Central memory CD4-positive, alpha-beta T cell (primary cell): Measurements from ENCODE around the gene DCAF4.

Experiments used
- DNase-seq: peaks from one replicate; pipeline ENCODE4 v3.0.0; 2022
- total RNA-seq, 3 experiments: gene quantifications; one replicate each; lab custom pipeline; 2026; lab: John Stamatoyannopoulos, UW

The DCAF4 gene
- 22.7 to 38.2 (median 31.2) reads per million in 3 experiments for total RNA-seq

- DNase-seq: peak; percentile 93
Observed at GRCh38 chr14:72926292-72927028, at the start of gene DCAF4. DCAF4 (plus strand) TSS chr14:72926464; CDS start chr14:72937979, 11,515 bp downstream.

- DNase-seq: no peak
Observed at GRCh38 chr14:72876710-72877063, 49.6 kb upstream of the DCAF4 start.

GRCh38 chr14:72878746-72879145 lies 47.5 kb upstream of the DCAF4 start:
- no peak for DNase-seq

GRCh38 chr14:72879431-72879830 lies 46.8 kb upstream of the DCAF4 start:
- DNase-seq: no peak

GRCh38 chr14:72880164-72880563 lies 46.1 kb upstream of the DCAF4 start:
- no peak for DNase-seq

GRCh38 chr14:72880820-72881219 lies 45.4 kb upstream of the DCAF4 start:
- DNase-seq: no peak

- DNase-seq: no peak
Observed at GRCh38 chr14:72881543-72881942, 44.7 kb upstream of the DCAF4 start.

GRCh38 chr14:72882047-72882446 lies 44.2 kb upstream of the DCAF4 start:
- DNase-seq: no peak

- DNase-seq: no peak
Observed at GRCh38 chr14:72882463-72882862, 43.8 kb upstream of the DCAF4 start.

- no peak for DNase-seq
Observed at GRCh38 chr14:72883109-72883508, 43.2 kb upstream of the DCAF4 start.

- no peak for DNase-seq
Observed at GRCh38 chr14:72883961-72884360, 42.3 kb upstream of the DCAF4 start.

GRCh38 chr14:72884386-72884785 lies 41.9 kb upstream of the DCAF4 start:
- DNase-seq: no peak

- DNase-seq: no peak
Observed at GRCh38 chr14:72887514-72887913, 38.8 kb upstream of the DCAF4 start.

- no peak for DNase-seq
Observed at GRCh38 chr14:72888192-72888591, 38.1 kb upstream of the DCAF4 start.

GRCh38 chr14:72888636-72889201 lies 37.5 kb upstream of the DCAF4 start:
- DNase-seq: no peak

GRCh38 chr14:72889366-72889765 lies 36.9 kb upstream of the DCAF4 start:
- DNase-seq: no peak

GRCh38 chr14:72891666-72892102 lies 34.6 kb upstream of the DCAF4 start:
- DNase-seq: no peak

- DNase-seq: peak; percentile 19
Observed at GRCh38 chr14:72892103-72892878, 34.0 kb upstream of the DCAF4 start.

GRCh38 chr14:72892879-72893635 lies 33.2 kb upstream of the DCAF4 start:
- DNase-seq: peak; percentile 19

GRCh38 chr14:72893636-72894322 lies 32.5 kb upstream of the DCAF4 start, which contains the start of gene DPF3:
DPF3 (minus strand) TSS chr14:72894101; CDS start chr14:72894088, 13 bp downstream.
- DNase-seq: peak; percentile 89

GRCh38 chr14:72894323-72894622 lies 32.0 kb upstream of the DCAF4 start:
- no peak for DNase-seq

GRCh38 chr14:72894623-72895378 lies 31.5 kb upstream of the DCAF4 start:
- DNase-seq: peak; percentile 4
